Smooth muscle cell of the coronary artery (primary cell): ENCODE data around the gene GIMAP7. TPM values are rescaled to one million over a fixed set of nuclear protein-coding genes. Genes with fewer than 3 reads are reported as not detected.

ENCODE experiments used
- total RNA-seq: library from RNA; depleted of rRNA; stranded (reverse); fragments of >200 nt; gene quantifications from 2 replicates; pipeline ENCODE4 v1.2.3, GENCODE V29; 2014; ENCODE audit warnings: low replicate concordance

Gene GIMAP7
- total RNA-seq = 0.12 TPM in 1 of 2 replicates, not detected in the other

DNA sequence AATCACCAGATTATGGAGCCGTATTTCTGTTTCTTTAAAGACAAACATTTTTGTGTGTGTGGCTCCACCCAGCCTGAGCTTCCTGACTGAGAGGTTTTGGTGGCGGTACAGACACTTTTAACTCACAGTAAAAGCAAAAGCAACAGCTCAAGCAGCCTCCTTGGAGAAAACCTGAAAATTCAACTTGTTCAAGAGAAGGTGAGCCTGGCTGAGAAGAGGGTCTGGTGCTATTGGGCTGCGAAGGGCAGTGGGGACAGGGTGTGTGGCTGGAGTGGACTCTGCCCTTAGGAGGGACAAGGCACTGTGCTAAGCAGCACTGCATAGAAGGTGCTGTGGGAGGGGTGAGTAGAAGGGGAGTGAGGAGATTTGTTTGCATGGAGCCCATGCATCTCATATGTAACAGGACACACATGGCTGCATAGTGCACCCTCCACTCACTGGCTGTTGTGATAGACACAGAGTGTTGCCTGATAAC lies at the start of gene GIMAP7:
Gene GIMAP7, plus strand, starts transcription at position 125 of the 475 bp plus-strand sequence. CDS start 5,103 bp downstream, outside the sequence.

GRCh38 chr7:150567169-150567568 lies 52.5 kb downstream of the GIMAP7 start, which contains the start of gene GIMAP4:
GIMAP4 (plus strand) TSS chr7:150567390; CDS start chr7:150569902, 2,512 bp downstream.

Other genes with a start within 250 kb of the GIMAP7 start
- gene LRRC61, start 191.5 kb upstream of the GIMAP7 start, total RNA-seq = 0.08 TPM in 1 of 2 replicates, not detected in the other
- gene ACTR3C, start 191.3 kb upstream of the GIMAP7 start, total RNA-seq = 0.12 and 0.15 TPM in 2 replicates
- 1.2 and 15.2 TPM in 2 replicates for gene RARRES2, start 173.2 kb upstream of the GIMAP7 start, total RNA-seq
- gene REPIN1, start 146.1 kb upstream of the GIMAP7 start, total RNA-seq = 10.4 and 37.5 TPM in 2 replicates
- gene ZNF775, start 135.5 kb upstream of the GIMAP7 start, total RNA-seq = 5.3 and 8.2 TPM in 2 replicates
- under 0.01 and 0.12 TPM in 2 replicates for gene GIMAP8, start 64.2 kb upstream of the GIMAP7 start, total RNA-seq
- 0.35 TPM in 1 of 2 replicates, not detected in the other for gene GIMAP4, start 52.5 kb downstream of the GIMAP7 start, total RNA-seq
- 0.35 TPM in 1 of 2 replicates, not detected in the other for gene GIMAP6, start 117.5 kb downstream of the GIMAP7 start, total RNA-seq
- gene GIMAP2, start 170.8 kb downstream of the GIMAP7 start, total RNA-seq = 0.60 and 4.7 TPM in 2 replicates
- not detected in 2 replicates for gene GIMAP1, start 201.7 kb downstream of the GIMAP7 start, total RNA-seq
- 0.08 and 0.12 TPM in 2 replicates for gene GIMAP5, start 222.5 kb downstream of the GIMAP7 start, total RNA-seq